PFSK-1 (cell line): ENCODE measurements around the gene VAT1L.

ENCODE experiments used
- FOXP2 ChIP-seq: optimal IDR thresholded peaks from 2 replicates; pipeline ENCODE3; 2011; ENCODE audit warnings: borderline replicate concordance, control low read depth, inconsistent platforms; ENCODE audit not compliant: insufficient read depth; ENCODE audit errors: extremely low read length, extremely low read depth
- POLR2AphosphoS5 ChIP-seq: IDR thresholded peaks from 2 replicates; pipeline ENCODE4 v1.6.1; 2012; ENCODE audit warnings: low read depth, mild to moderate bottlenecking, control low read depth, low read length, moderate library complexity
- SIN3A ChIP-seq: IDR thresholded peaks from 2 replicates; pipeline ENCODE4 v1.6.1; 2012; ENCODE audit warnings: mild to moderate bottlenecking, low read length, moderate library complexity, borderline replicate concordance; ENCODE audit not compliant: insufficient read depth
- TAF1 ChIP-seq: IDR thresholded peaks from 2 replicates; pipeline ENCODE4 v1.6.1; 2012; ENCODE audit warnings: low read length, control low read depth, borderline replicate concordance; ENCODE audit not compliant: insufficient read depth
- TF ChIP-seq, protein P1 (sequence below), 2 experiments: IDR thresholded peaks; 2 replicates each; pipeline versions ENCODE4 v1.6.1 to v1.8.0; 2011 to 2012; ENCODE audit warnings: low read depth in 2 of 2, low read length in 2 of 2, control low read depth in 1 of 2, inconsistent platforms in 1 of 2, mild to moderate bottlenecking in 1 of 2, moderate library complexity in 1 of 2; ENCODE audit not compliant: insufficient read depth in 1 of 2

The VAT1L gene

DNA sequence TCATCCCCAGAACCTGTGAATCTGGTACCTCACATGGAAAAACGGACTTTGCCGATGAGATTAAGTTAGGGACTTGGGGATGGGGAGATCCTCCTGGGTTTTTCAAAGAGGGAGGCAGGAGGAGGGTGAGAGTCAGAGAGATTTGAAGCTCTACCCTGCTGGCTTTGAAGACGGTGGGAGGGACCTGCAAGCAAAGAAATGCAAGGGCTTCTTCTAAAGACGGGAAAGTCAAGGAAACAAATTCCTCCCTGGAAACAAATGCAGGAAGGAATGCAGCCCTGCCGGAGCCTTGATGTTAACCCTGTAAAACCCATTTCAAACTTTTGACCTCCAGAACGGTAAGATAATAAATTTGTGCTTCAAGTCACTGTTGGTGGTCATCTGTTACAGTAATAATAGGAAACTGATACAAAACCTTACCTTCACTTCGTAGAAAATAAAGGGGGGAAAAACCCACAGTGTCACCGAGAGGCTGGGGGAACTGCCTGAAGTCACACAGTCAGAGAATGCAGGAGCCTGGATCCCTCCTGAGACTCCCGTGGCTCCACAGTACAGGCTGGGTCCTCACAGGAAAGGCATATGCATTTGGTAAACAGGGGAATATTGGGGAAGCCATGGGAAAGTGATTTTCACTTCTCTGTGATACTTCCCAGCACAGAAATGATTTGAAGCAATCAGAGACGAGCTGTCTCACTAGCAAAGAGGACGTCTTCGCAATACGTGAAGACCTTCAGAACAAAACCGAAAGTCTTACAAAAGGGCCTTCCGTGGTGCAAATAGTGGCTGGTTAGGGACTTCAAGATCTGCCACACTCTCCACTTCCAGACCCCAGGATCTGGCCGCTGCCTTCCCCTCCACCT, 175.1 kb downstream of the VAT1L start:
- TF ChIP-seq TAF1 (no peak), SIN3A (no peak), FOXP2 (no peak), POLR2AphosphoS5 (no peak)
- TF ChIP-seq, protein P1, sequence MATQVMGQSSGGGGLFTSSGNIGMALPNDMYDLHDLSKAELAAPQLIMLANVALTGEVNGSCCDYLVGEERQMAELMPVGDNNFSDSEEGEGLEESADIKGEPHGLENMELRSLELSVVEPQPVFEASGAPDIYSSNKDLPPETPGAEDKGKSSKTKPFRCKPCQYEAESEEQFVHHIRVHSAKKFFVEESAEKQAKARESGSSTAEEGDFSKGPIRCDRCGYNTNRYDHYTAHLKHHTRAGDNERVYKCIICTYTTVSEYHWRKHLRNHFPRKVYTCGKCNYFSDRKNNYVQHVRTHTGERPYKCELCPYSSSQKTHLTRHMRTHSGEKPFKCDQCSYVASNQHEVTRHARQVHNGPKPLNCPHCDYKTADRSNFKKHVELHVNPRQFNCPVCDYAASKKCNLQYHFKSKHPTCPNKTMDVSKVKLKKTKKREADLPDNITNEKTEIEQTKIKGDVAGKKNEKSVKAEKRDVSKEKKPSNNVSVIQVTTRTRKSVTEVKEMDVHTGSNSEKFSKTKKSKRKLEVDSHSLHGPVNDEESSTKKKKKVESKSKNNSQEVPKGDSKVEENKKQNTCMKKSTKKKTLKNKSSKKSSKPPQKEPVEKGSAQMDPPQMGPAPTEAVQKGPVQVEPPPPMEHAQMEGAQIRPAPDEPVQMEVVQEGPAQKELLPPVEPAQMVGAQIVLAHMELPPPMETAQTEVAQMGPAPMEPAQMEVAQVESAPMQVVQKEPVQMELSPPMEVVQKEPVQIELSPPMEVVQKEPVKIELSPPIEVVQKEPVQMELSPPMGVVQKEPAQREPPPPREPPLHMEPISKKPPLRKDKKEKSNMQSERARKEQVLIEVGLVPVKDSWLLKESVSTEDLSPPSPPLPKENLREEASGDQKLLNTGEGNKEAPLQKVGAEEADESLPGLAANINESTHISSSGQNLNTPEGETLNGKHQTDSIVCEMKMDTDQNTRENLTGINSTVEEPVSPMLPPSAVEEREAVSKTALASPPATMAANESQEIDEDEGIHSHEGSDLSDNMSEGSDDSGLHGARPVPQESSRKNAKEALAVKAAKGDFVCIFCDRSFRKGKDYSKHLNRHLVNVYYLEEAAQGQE (IDR thresholded peaks at IDR 0.05; ENCODE audit: insufficient read depth in 1 of 2, low read depth in 2 of 2, low read length in 2 of 2), result no peak

DNA sequence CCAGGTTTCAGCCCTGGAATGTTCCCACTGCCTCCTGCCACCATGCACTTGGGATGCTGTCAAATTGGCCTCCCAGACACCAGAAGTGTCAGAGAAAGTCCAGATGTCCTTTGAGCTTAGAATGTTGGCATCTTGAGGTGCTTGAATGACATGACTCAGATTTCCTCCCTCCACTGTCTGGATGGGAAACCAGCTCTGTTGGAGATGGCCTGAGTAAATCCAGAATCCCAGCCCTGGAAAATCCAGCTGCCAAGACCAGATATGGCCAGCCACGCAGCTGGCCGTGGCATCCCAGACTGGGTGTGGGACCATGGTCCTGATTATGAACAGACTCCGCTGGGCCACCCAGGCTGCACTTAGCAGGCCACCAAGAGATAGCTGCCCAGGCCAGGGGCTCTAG, 177.0 kb downstream of the VAT1L start:
- no peak for TF ChIP-seq FOXP2
- TF ChIP-seq POLR2AphosphoS5, result no peak
- no peak for TF ChIP-seq SIN3A
- no peak for TF ChIP-seq TAF1
- TF ChIP-seq, protein P1 (IDR thresholded peaks at IDR 0.05; ENCODE audit: insufficient read depth in 1 of 2, low read depth in 2 of 2, low read length in 2 of 2), result no peak

DNA sequence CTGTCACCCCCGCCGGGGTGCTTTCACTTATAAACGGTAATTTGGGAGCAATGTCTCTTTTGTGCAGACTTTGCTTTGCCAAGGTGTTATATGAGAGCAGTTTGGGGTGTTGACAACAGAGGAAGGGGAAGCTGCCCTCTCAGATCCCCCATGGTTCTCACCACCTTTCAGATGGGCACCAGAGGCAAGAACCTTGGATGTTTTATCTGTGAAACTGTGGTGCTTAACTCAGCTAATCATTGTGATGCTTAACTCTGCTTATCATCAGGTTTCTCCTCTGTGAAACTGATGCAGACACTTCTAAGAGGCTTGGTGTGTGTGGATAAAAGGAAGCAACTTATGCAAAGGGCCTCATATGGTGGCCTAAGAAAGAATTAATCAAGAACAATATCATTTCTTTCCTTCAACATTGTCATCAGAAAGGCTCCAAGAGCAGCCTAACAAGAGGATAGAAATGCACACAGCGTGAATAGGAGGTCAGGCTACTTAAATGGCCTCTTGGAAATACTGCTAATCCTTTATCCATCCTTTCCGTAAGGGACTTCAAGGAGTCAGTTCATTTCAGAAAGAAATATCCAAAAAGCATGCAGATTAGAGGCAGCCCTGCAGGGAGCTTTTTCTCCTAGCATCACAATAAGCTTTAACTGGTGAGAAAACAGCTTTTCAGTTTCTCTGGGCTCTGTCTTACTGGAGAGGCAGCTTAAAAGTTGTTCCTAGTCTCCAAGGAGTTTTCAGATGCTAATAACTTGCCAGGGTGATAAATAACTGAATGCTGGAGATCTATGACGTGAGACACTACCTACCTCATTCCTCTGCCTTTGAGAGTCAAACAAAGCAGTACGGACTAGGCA, 178.9 kb downstream of the VAT1L start:
- TF ChIP-seq POLR2AphosphoS5 (no peak), TAF1 (no peak), SIN3A (no peak), FOXP2 (no peak)
- TF ChIP-seq, protein P1 (IDR thresholded peaks at IDR 0.05; ENCODE audit: insufficient read depth in 1 of 2, low read depth in 2 of 2, low read length in 2 of 2), result no peak

DNA sequence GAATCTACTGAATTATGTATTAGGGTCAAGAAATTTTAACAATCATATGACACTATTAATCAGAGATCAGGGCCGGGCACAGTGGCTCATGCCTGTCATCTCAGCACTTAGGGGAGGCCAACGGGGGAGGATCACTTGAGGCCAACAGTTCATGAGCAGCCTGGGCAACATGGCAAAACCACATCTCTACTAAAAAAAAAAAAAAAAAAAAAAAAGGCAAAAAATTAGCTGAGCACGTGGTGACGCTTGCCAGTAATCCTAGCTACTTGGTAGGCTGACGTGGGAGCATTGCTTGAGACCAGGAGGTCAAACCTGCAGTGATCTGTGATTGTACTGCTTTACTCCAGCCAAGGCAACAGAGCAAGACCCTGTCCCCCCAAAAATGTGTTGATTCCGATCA, 181.5 kb downstream of the VAT1L start:
- no peak for TF ChIP-seq FOXP2
- TF ChIP-seq SIN3A, result no peak
- TF ChIP-seq, protein P1 (IDR thresholded peaks at IDR 0.05; ENCODE audit: insufficient read depth in 1 of 2, low read depth in 2 of 2, low read length in 2 of 2), result no peak
- TF ChIP-seq POLR2AphosphoS5, result no peak
- no peak for TF ChIP-seq TAF1
